ENCODE measurements around the gene BTN1A1.

The BTN1A1 gene

DNA sequence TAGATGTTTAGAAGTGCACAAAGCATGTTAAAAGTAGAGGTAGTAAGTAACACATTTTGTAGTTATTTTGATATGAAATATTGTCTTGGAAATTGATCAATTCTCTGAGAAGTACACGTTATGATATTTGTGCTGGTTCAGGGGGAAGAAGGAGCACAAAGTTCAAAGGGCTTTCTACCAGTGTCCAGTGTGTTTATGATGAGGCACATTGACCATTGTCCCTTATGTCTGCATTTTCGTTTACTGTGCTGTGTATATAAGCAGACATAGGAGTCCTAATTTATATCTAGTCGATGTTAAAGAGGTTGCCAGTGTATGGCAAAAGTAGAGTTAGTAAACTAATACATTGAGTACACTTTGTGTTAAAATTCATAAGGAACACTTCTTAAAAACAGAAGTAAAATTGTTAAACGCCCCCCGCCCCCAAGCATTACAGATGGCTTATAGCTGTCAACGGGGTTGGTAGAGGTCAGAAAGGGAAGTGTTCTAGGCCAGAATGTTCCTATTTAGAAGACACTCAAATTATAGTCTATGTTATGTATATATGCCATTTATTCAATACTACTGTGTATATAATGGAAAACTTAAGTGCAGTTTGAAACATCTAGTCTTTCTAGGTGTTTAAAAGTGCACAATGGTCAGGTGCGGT is 24.7 kb downstream of the BTN1A1 start:
- H3K4me3 ChIP-seq (replicated peaks; ENCODE audit: low read depth, low read length) = no peak overlapping the region
- DNase-seq (ENCODE audit: low read depth) = no peak
- TF ChIP-seq, protein P1, sequence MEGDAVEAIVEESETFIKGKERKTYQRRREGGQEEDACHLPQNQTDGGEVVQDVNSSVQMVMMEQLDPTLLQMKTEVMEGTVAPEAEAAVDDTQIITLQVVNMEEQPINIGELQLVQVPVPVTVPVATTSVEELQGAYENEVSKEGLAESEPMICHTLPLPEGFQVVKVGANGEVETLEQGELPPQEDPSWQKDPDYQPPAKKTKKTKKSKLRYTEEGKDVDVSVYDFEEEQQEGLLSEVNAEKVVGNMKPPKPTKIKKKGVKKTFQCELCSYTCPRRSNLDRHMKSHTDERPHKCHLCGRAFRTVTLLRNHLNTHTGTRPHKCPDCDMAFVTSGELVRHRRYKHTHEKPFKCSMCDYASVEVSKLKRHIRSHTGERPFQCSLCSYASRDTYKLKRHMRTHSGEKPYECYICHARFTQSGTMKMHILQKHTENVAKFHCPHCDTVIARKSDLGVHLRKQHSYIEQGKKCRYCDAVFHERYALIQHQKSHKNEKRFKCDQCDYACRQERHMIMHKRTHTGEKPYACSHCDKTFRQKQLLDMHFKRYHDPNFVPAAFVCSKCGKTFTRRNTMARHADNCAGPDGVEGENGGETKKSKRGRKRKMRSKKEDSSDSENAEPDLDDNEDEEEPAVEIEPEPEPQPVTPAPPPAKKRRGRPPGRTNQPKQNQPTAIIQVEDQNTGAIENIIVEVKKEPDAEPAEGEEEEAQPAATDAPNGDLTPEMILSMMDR (IDR thresholded peaks at IDR 0.05; ENCODE audit: low read length, missing control alignments) = no peak

DNA sequence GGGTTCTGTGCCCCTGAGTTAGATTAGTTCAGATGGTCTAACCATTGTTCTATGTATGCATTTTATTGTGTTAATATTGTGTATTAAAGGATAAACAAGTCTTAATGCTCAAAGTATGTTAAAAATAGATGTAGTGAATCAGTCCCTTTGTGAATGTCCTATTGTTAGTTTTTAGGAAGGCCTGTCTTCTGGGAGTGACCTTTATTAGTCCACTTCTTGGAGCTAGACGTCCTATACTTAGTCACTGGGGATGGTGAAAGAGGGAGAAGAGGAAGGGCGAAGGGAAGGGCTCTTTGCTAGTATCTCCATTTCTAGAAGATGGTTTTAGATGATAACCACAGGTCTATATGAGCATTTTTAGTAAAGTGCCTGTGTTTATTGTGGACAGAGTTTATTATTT is 25.7 kb downstream of the BTN1A1 start:
- DNase-seq (ENCODE audit: low read depth) = peak; percentile 33
- TF ChIP-seq, protein P1 (IDR thresholded peaks at IDR 0.05; ENCODE audit: low read length, missing control alignments) = no peak
- H3K4me3 ChIP-seq (replicated peaks; ENCODE audit: low read depth, low read length) = no peak overlapping the region

DNA sequence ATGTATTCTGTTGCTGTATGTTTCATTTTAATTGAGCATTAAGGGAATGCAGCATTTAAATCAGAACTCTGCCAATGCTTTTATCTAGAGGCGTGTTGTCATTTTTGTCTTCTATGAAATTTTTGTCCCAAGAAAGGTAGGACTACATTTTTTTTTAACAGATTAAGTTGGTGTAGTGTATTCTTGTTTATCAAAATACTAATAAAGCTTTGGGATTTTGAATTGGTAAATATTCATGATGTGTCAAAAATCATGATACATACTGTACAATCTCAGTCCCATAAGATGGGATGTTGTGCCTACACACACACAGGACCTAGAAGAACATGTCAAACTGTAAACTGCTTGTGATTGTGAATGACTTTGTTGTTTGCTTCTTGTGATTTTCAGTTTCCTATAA is 26.8 kb downstream of the BTN1A1 start:
- DNase-seq (ENCODE audit: low read depth) = no peak
- TF ChIP-seq, protein P1 (IDR thresholded peaks at IDR 0.05; ENCODE audit: low read length, missing control alignments) = no peak
- H3K4me3 ChIP-seq (replicated peaks; ENCODE audit: low read depth, low read length) = no peak overlapping the region

DNA sequence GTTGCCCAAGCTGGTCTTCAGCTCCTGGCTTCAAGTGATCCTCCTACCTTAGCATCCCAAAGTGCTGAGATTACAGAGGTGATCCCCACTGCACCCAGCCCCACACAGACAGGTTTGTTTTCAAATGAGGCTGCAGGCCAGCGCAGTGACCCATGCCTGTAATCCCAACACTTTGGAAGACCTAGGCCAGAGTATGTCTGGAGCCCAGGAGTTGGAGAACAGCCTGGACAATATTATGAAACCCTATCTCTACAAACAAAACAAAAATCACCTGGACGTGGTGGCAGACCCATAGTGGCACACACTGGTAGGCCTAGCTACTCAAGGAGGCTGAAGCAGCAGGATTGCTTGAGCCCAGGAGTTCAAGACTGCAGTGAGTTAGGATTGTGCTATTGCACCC is 30.1 kb downstream of the BTN1A1 start:
- no peak overlapping the region for H3K4me3 ChIP-seq (replicated peaks; ENCODE audit: low read depth, low read length)
- no peak for DNase-seq (ENCODE audit: low read depth)
- TF ChIP-seq, protein P1 (IDR thresholded peaks at IDR 0.05; ENCODE audit: low read length, missing control alignments) = no peak

DNA sequence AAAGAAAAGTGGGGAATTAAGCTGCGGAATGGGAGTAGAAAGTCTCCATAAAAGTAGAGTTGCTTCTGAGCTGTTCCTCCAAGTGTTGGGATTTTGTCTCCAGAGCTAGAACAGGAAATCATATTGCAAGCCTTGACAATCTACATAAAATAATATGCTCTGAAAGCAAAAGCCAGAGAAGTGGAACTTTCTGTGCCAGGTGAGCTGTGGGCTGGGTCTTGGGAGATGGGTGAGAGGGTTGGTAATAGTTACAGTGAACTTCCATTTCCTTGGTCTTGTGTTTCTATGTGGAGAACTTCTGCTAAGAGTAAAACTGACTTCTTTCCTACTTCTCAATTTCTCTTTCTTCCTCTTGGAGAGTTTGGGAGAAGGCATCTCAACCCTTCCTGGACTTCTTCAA is 31.8 kb downstream of the BTN1A1 start:
- TF ChIP-seq, protein P1 (IDR thresholded peaks at IDR 0.05; ENCODE audit: low read length, missing control alignments) = no peak
- H3K4me3 ChIP-seq (replicated peaks; ENCODE audit: low read depth, low read length) = no peak overlapping the region
- no peak for DNase-seq (ENCODE audit: low read depth)

DNA sequence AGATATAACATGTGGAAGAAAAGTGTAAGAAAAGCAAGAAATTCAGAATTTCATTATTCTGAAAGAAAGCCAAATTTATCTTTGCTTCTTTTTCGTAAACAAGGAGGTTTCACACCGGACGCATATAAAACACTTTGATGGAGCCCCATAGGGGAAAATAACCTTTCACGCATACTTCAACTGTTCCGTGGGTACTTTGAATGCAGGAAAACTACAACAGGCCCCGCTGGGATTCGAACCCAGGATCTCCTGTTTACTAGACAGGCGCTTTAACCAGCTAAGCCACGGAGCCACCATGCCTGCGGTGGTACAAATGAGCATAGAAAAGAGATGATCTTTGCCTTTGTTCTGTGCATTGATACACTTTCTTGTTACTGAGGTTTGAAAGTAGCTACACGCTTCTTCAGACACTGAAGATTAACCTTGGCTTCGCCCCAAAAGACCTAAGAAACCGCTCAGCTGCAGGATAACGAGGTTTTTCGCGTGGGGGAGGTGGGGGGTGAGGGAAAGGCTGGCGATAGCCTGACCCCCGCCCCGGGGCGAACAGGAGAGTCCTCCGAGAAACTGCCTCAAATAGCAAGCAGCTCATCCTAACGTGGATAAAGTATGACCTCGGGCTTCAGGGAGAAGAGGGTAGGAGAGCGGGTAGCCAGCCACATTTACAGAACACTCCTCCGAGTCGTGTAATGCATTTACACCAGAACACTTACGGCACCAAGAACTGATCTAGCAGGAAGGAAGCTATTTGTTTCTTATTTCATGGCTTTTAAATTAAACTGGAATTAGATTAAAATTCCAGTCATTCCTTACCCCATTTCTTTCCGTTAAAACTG is 32.8 kb downstream of the BTN1A1 start:
- H3K4me3 ChIP-seq (replicated peaks; ENCODE audit: low read depth, low read length) = peak overlapping the region; percentile 67
- TF ChIP-seq, protein P1 (IDR thresholded peaks at IDR 0.05; ENCODE audit: low read length, missing control alignments) = no peak
- DNase-seq (ENCODE audit: low read depth) = peak; percentile 93

Measured in fibroblast of pulmonary artery (primary cell).